ENCODE measurements around the gene PPIH. TPM values are rescaled to one million over a fixed set of nuclear protein-coding genes. Genes with fewer than 3 reads are reported as not detected.
"Not testable (repeated sequence)": the region's sequence is repeated elsewhere in the genome, so short reads cannot be mapped to it uniquely, and the experiment has no call there.

The PPIH gene
- 10 to 100 TPM; 20.1 to 47.7 (median 23.3) TPM for total RNA-seq
- long read RNA-seq, donor 1, partial matches to known transcripts: 1 of 7 reads
- long read RNA-seq, donor 1, other reads (novel, unspliced or antisense): 3 of 7 reads
- long read RNA-seq, donor 2, transcript PPIH-201 (10 exons, 752 nt): major isoform, 15 of 21 reads
- long read RNA-seq, donor 2, partial matches to known transcripts: 2 of 21 reads
- long read RNA-seq, donor 2, other reads (novel, unspliced or antisense): 4 of 21 reads

DNA sequence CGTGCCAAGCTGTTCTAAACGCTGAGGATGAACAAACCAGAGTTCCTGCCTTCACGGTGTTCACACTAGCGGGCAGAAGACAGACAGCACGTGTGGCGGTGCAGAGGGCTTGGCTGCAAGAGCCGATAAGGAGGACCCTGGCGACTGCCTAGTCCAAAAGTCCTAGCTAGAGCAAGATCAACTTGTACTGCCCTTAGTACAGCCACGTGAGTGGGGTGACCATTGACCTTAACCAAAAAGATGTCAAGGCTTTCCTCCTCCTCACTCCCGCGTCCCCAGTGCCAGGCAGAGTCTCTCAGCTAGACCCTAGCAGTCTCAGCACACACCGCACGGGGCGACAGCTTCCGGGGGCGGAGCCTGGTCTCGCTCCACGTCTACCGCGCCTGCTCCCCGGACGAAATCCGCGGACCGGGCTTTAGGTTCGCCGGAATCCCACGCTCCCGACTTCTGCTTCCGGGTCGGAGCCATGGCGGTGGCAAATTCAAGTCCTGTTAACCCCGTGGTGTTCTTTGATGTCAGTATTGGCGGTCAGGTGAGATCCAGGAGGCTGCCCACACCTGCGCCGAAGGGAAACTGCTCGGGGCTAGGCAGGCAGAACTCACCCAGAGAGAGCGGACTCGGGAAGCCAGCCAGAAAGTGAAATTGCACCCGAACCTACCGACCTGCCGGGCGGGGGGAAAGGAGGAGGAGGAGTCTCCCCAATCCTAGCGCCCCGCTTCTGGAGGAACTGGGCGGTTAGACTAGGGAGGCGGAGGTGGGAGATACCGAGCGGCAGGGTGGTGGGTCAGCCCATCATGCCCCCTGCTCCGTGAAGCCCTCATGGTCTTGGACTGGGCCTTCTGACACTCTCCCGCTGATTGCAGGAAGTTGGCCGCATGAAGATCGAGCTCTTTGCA, at the start of gene PPIH:
TSS of gene PPIH (plus strand) at position 443 of the 896 bp plus-strand sequence. CDS start at position 467, 24 bp downstream.
- H3K36me3 ChIP-seq (ENCODE audit: low read depth): no peaks in the 10 kb centered on the region
- intact Hi-C loops (cut with DNase I, micrococcal nuclease): no loop called here
- H3K4me1 ChIP-seq (ENCODE audit: low read depth): peaks cover 15% of the 10 kb centered on the region
- DNase-seq (peak; percentile 97), ATAC-seq (peak; percentile 100)
- no peaks in the 10 kb centered on the region for H3K9me3 ChIP-seq
- TF ChIP-seq, protein P1, sequence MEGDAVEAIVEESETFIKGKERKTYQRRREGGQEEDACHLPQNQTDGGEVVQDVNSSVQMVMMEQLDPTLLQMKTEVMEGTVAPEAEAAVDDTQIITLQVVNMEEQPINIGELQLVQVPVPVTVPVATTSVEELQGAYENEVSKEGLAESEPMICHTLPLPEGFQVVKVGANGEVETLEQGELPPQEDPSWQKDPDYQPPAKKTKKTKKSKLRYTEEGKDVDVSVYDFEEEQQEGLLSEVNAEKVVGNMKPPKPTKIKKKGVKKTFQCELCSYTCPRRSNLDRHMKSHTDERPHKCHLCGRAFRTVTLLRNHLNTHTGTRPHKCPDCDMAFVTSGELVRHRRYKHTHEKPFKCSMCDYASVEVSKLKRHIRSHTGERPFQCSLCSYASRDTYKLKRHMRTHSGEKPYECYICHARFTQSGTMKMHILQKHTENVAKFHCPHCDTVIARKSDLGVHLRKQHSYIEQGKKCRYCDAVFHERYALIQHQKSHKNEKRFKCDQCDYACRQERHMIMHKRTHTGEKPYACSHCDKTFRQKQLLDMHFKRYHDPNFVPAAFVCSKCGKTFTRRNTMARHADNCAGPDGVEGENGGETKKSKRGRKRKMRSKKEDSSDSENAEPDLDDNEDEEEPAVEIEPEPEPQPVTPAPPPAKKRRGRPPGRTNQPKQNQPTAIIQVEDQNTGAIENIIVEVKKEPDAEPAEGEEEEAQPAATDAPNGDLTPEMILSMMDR (IDR thresholded peaks at IDR 0.05): peak; percentile 28
- H3K4me3 ChIP-seq: peak within 1 kb of the TSS; percentile 52

- TF ChIP-seq, protein P1 (IDR thresholded peaks at IDR 0.05): no peak
- Histone ChIP-seq H3K4me1 (ENCODE audit: low read depth) (no peaks in the 10 kb centered on the region), H3K9me3 (no peaks in the 10 kb centered on the region), H3K4me3 (no peak overlapping the region), H3K36me3 (ENCODE audit: low read depth) (no peaks in the 10 kb centered on the region)
- DNase-seq: no peak
- intact Hi-C loops (cut with DNase I, micrococcal nuclease): no loop called here
- no peak for ATAC-seq
These were observed 44.5 kb upstream of the PPIH start for GRCh38 chr1:42613803-42614131.

DNA sequence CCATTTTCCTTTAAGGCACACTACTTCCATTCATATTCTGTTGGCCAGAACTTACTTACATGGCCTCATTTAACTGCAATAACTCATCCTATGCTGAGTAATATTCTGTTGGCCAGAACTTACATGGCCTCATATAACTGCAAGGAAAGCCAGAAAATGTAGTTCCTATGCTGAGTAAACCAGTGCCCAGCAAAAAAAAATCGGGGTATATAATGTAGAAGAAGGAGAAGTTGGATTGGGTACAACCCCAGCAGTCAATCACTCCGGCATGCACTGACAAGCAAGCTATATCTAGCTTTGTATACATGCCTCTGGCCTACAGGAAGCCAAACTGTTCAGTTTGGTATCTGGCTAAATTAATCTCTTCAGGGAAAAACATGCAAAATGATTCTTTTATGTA, 39.4 kb upstream of the PPIH start:
- intact Hi-C loops (cut with DNase I, micrococcal nuclease): no loop called here
- ATAC-seq: no peak
- no peak overlapping the region for H3K4me3 ChIP-seq
- no peak for DNase-seq
- TF ChIP-seq, protein P1 (IDR thresholded peaks at IDR 0.05): no peak
- no peaks in the 10 kb centered on the region for H3K9me3 ChIP-seq
- H3K4me1 ChIP-seq (ENCODE audit: low read depth): no peaks in the 10 kb centered on the region
- H3K36me3 ChIP-seq (ENCODE audit: low read depth): no peaks in the 10 kb centered on the region

DNA sequence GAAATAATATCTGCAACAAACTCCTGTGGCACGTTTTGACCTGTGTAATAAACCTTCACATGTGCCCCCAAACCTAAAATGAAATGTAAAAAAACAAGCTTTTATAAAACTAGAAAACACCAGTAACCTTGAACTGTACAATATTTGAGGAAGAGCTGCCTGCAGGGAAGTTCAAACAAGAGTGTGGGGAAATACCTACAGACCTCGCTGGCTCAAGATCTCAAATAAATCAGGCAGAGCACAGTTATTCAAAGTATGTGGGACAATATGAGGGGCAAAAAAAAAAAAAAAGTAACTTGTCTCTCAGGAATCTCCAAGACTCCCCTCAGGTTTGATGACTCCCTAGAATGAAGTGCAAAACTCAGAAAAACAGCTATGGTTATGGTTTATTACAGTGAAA, 37.9 kb upstream of the PPIH start:
- H3K4me1 ChIP-seq (ENCODE audit: low read depth): no peaks in the 10 kb centered on the region
- ATAC-seq: no peak
- TF ChIP-seq, protein P1 (IDR thresholded peaks at IDR 0.05): no peak
- no peak for DNase-seq
- H3K9me3 ChIP-seq: no peaks in the 10 kb centered on the region
- no peak overlapping the region for H3K4me3 ChIP-seq
- H3K36me3 ChIP-seq (ENCODE audit: low read depth): no peaks in the 10 kb centered on the region
- intact Hi-C loops (cut with DNase I, micrococcal nuclease): no loop called here

- H3K36me3 ChIP-seq (ENCODE audit: low read depth); intact Hi-C loops (cut with DNase I, micrococcal nuclease); H3K4me1 ChIP-seq (ENCODE audit: low read depth); ATAC-seq; H3K9me3 ChIP-seq; DNase-seq; H3K4me3 ChIP-seq: not testable (repeated sequence)
These were observed 37.0 kb upstream of the PPIH start for GRCh38 chr1:42621180-42621579.

DNA sequence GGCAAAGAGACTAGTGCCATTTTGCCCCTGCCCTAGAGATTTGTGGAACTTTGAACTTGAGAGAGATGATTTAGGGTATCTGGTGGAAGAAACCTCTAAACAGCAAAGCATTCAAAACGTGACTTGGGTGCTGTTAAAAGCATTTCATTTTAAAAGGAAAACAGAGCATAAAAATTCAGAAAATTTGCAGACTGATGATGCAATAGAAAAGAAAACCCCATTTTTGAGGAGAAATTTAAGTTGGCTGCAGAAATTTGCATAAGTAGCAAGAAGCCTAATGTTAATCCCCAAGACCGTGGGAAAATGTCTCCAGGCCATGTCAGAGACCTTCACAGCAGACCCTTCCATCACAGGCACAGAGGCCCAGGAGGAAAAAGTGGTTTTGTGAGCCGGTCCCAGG, 31.0 kb upstream of the PPIH start:
- ATAC-seq; H3K4me3 ChIP-seq; intact Hi-C loops (cut with DNase I, micrococcal nuclease); H3K4me1 ChIP-seq (ENCODE audit: low read depth); H3K9me3 ChIP-seq; H3K36me3 ChIP-seq (ENCODE audit: low read depth); DNase-seq: not testable (repeated sequence)

Data from mucosa of descending colon (tissue), 3 donors.